ENCODE results near the gene EME1. TPM values are rescaled to one million over a fixed set of nuclear protein-coding genes. Genes with fewer than 3 reads are reported as not detected.

EME1 gene
- total and polyA plus RNA-seq, 2 experiments from 2014 or later, result 14.4 to 15.9 TPM

- Mint-ChIP-seq H3K4me3 (no peak overlapping the region), H3K36me3 (ENCODE audit: low read depth) (no peaks in the 10 kb centered on the region), H3K27me3 (ENCODE audit: insufficient read depth, low read depth, poor library complexity) (peaks cover 3% of the 10 kb centered on the region), H3K4me1 (peaks cover 6% of the 10 kb centered on the region; the same call in 2 of the 3 replicates), H3K9me3 (no peaks in the 10 kb centered on the region), H3K27ac (no peak overlapping the region)
- H3K4me1 ChIP-seq (ENCODE audit: insufficient read depth), result peaks cover 5% of the 10 kb centered on the region; the same call in 1 of the 2 replicates
- no peaks in the 10 kb centered on the region for H4K20me1 ChIP-seq (replicated peaks; ENCODE audit: insufficient read depth)
- DNase-seq (ENCODE audit: low spot score), result no peak
- ATAC-seq, result no peak
- no peaks in the 10 kb centered on the region for H3K36me3 ChIP-seq (ENCODE audit: insufficient read depth)
- no peak overlapping the region for H3K27ac ChIP-seq (ENCODE audit: low read depth)
- no peaks in the 10 kb centered on the region for H3K27me3 ChIP-seq (ENCODE audit: insufficient read depth)
- no peaks in the 10 kb centered on the region for H3K79me2 ChIP-seq (replicated peaks; ENCODE audit: insufficient read depth)
- H2AFZ ChIP-seq, result no peak overlapping the region
- no peaks in the 10 kb centered on the region for H3F3A ChIP-seq (replicated peaks; ENCODE audit: low read depth)
- TF ChIP-seq CREB1 (CRISPR knock-in tag; IDR thresholded peaks at IDR 0.05; ENCODE audit: low read depth), result no peak
- TF ChIP-seq POLR2AphosphoS5 (IDR thresholded peaks at IDR 0.05; ENCODE audit: low read depth), result no peak
- no peak for TF ChIP-seq JUNB (IDR thresholded peaks at IDR 0.05; ENCODE audit: unreplicated experiment)
- no peak for TF ChIP-seq REST (IDR thresholded peaks at IDR 0.05; ENCODE audit: unreplicated experiment)
- TF ChIP-seq ZNF331 (CRISPR knock-in tag; IDR thresholded peaks at IDR 0.05; ENCODE audit: low read depth), result no peak
- no peak for TF ChIP-seq STAT1 (IDR thresholded peaks at IDR 0.05; ENCODE audit: unreplicated experiment)
- no peak for TF ChIP-seq CTCF (conservative IDR thresholded peaks at IDR 0.05; ENCODE audit: low read depth in 2 of 2)
- TF ChIP-seq ZNF462 (CRISPR knock-in tag; IDR thresholded peaks at IDR 0.05), result no peak
- no peak for TF ChIP-seq EZH2 (IDR thresholded peaks at IDR 0.05; ENCODE audit: low read depth, unreplicated experiment)
- no peak for TF ChIP-seq ETS1 (IDR thresholded peaks at IDR 0.05)
- TF ChIP-seq ZNF114 (CRISPR knock-in tag; IDR thresholded peaks at IDR 0.05), result no peak
- TF ChIP-seq EZH2phosphoT487 (IDR thresholded peaks at IDR 0.05; ENCODE audit: unreplicated experiment), result no peak
- no peak for TF ChIP-seq NANOG (IDR thresholded peaks at IDR 0.05; ENCODE audit: borderline replicate concordance)
- no peak overlapping the region for H3K4me2 ChIP-seq
- H3K9me2 ChIP-seq (ENCODE audit: insufficient read depth), result no peaks in the 10 kb centered on the region
- H3K4me3 ChIP-seq, result no peak overlapping the region
Measured at GRCh38 chr17:50407921-50408320, 34.9 kb downstream of the EME1 start.
